SIG-M5 treated with dmso at 0.1 percent for 504 hours (cell line): ENCODE data around the gene OSBPL5.

Experiments used
- DNase-seq: peaks from one replicate; lab custom pipeline; 2025; ENCODE audit not compliant: unreplicated experiment; lab: John Stamatoyannopoulos, UW

The OSBPL5 gene

GRCh38 chr11:3150726-3151125 lies 14.4 kb downstream of the OSBPL5 start:
- no peak for DNase-seq

GRCh38 chr11:3149852-3150188 lies 15.3 kb downstream of the OSBPL5 start:
- no peak for DNase-seq

- DNase-seq = no peak
Measured at GRCh38 chr11:3148990-3149851, 15.9 kb downstream of the OSBPL5 start.

GRCh38 chr11:3148255-3148989 lies 16.7 kb downstream of the OSBPL5 start:
- no peak for DNase-seq

- DNase-seq = no peak
Measured at GRCh38 chr11:3147626-3148025, 17.5 kb downstream of the OSBPL5 start.

- DNase-seq = no peak
Measured at GRCh38 chr11:3147257-3147619, 17.9 kb downstream of the OSBPL5 start.

- no peak for DNase-seq
Measured at GRCh38 chr11:3146612-3147256, 18.4 kb downstream of the OSBPL5 start.

GRCh38 chr11:3145206-3145520 lies 19.9 kb downstream of the OSBPL5 start:
- DNase-seq = no peak

- DNase-seq = no peak
Measured at GRCh38 chr11:3144296-3145205, 20.6 kb downstream of the OSBPL5 start.

GRCh38 chr11:3143136-3143880 lies 21.8 kb downstream of the OSBPL5 start:
- DNase-seq = no peak

GRCh38 chr11:3140291-3140603 lies 24.9 kb downstream of the OSBPL5 start:
- no peak for DNase-seq

GRCh38 chr11:3139481-3140290 lies 25.4 kb downstream of the OSBPL5 start:
- DNase-seq = no peak

- no peak for DNase-seq
Measured at GRCh38 chr11:3139086-3139440, 26.0 kb downstream of the OSBPL5 start.

- no peak for DNase-seq
Measured at GRCh38 chr11:3138178-3139085, 26.7 kb downstream of the OSBPL5 start.

- DNase-seq = no peak
Measured at GRCh38 chr11:3137486-3138177, 27.5 kb downstream of the OSBPL5 start.

GRCh38 chr11:3136546-3137455 lies 28.3 kb downstream of the OSBPL5 start:
- no peak for DNase-seq
